Upper lobe of right lung (tissue), 1 donor: ENCODE results near the gene ABCA3. TPM values are rescaled to one million over a fixed set of nuclear protein-coding genes. Genes with fewer than 3 reads are reported as not detected.
"Not testable (repeated sequence)": the region's sequence is repeated elsewhere in the genome, so short reads cannot be mapped to it uniquely, and the experiment has no call there.

Experiments used
- ATAC-seq: fragments of 200-7000 bp; cut with Tn5 transposase; one replicate; pipeline ENCODE4 v1.9.1; 2020; ENCODE audit warnings: mild to moderate bottlenecking, moderate library complexity
- DNase-seq: peaks from one replicate; pipeline ENCODE4 v3.0.0-alpha.2; 2020
- H3K27ac ChIP-seq: fragments of 200-600 bp; one replicate; pipeline ENCODE4 v1.8.0; 2022
- H3K27me3 ChIP-seq: fragments of 200-600 bp; one replicate; pipeline ENCODE4 v1.8.0; 2022; ENCODE audit warnings: mild to moderate bottlenecking
- H3K36me3 ChIP-seq: fragments of 200-600 bp; one replicate; pipeline ENCODE4 v1.8.0; 2022
- H3K4me1 ChIP-seq: fragments of 200-600 bp; one replicate; pipeline ENCODE4 v1.8.0; 2022
- H3K4me3 ChIP-seq: fragments of 200-600 bp; one replicate; pipeline ENCODE4 v1.8.0; 2022; ENCODE audit warnings: mild to moderate bottlenecking
- H3K9me3 ChIP-seq: fragments of 200-600 bp; one replicate; pipeline ENCODE4 v1.8.0; 2022
- intact Hi-C: fragments of 100-400 bp; cut with DNase I; formaldehyde crosslinking; loops from one replicate; pipeline ENCODE4 v1.11.0; 2022
- total RNA-seq: library from RNA; stranded (reverse); fragmentation: NEBNext Ultra II Directional; extraction: Animal tissue kit (Norgen Biotek cat#: 25700); gene quantifications from one replicate; pipeline ENCODE4 v1.2.1, GENCODE V29; 2021
- TF ChIP-seq, protein P1 (sequence below): fragments of 200-600 bp; IDR thresholded peaks from one replicate; pipeline ENCODE4 v1.8.0; 2022; ENCODE audit warnings: antibody characterized with exemption
- donor health status: DM: no; HTN: yes; CAD: no; lungs with severe emphysema.

Gene ABCA3
- total RNA-seq, 1 donor from 2014 or later = 598 TPM

DNA sequence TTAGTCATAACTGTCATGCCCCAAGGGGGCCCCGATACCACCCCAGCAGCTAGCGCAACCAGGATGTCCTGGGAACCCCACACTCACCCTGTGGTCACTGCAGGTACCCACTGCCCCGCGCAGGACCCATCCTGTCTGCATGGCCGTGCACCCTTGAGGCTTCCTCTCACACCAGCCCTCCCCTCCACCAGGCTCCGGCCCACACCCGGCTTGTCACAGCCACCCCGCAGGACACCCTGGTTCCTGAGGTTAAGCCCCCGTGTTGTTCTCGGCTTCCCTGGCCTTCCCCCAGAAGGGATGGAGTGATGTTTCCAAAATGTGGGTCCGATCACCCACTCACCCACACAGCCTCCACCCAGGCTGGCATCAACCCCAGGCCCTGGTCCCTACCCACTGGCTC lies 96.7 kb downstream of the ABCA3 start:
- no peak for DNase-seq
- no peak overlapping the region for H3K4me3 ChIP-seq
- H3K36me3 ChIP-seq = peaks cover 49% of the 10 kb centered on the region
- ATAC-seq = no peak
- no peaks in the 10 kb centered on the region for H3K9me3 ChIP-seq
- intact Hi-C loops = no loop called here
- H3K4me1 ChIP-seq = no peaks in the 10 kb centered on the region
- TF ChIP-seq, protein P1, sequence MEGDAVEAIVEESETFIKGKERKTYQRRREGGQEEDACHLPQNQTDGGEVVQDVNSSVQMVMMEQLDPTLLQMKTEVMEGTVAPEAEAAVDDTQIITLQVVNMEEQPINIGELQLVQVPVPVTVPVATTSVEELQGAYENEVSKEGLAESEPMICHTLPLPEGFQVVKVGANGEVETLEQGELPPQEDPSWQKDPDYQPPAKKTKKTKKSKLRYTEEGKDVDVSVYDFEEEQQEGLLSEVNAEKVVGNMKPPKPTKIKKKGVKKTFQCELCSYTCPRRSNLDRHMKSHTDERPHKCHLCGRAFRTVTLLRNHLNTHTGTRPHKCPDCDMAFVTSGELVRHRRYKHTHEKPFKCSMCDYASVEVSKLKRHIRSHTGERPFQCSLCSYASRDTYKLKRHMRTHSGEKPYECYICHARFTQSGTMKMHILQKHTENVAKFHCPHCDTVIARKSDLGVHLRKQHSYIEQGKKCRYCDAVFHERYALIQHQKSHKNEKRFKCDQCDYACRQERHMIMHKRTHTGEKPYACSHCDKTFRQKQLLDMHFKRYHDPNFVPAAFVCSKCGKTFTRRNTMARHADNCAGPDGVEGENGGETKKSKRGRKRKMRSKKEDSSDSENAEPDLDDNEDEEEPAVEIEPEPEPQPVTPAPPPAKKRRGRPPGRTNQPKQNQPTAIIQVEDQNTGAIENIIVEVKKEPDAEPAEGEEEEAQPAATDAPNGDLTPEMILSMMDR = no peak
- H3K27ac ChIP-seq = no peak overlapping the region
- H3K27me3 ChIP-seq = no peaks in the 10 kb centered on the region

DNA sequence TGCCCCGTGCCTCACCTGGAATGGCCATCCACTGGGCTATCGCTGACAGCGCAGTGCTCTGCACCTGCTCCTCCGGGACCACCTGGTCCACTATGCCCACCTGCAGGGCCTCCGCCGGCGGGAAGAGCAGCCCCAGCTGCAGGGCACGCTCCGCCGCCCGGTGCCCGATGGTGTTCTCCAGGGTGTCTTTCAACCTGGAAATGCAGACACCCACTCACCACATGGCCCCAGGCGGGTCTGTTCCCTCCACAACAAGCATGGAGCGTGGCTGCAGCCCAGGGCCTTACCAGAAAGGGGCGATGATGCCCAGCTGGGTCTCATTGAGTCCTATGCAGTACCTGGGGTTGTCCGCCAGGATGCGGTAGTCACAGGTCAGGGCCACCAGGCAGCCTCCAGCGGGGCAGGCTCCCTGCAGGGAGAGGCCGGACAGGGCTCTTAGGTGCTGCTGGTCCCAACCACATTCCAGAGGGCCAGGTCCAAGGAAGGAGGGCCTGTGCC lies 97.4 kb downstream of the ABCA3 start:
- intact Hi-C loops = no loop called here
- TF ChIP-seq, protein P1 = no peak
- DNase-seq = no peak
- peaks cover 49% of the 10 kb centered on the region for H3K36me3 ChIP-seq
- H3K4me3 ChIP-seq = no peak overlapping the region
- H3K9me3 ChIP-seq = no peaks in the 10 kb centered on the region
- ATAC-seq = no peak
- H3K4me1 ChIP-seq = no peaks in the 10 kb centered on the region
- no peaks in the 10 kb centered on the region for H3K27me3 ChIP-seq
- H3K27ac ChIP-seq = no peak overlapping the region

DNA sequence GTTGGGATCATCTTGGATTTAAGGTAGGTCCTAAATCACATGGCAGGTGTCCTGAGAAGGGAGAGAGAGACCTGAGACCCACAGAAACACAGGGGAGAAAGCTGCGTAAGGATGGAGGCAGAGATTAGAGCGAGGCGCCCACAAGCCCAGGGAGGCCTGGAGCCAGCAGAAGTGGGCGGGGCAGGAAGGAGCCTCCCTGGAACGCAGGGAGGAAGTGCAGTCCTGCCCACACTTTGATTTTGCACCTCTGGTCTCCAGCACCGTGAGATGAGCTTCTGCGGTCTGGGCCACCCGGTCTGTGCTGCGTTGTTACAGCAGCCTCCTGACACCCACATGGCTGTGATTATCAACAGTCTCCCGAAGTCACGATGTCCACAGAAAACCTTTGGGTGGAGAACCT lies 97.9 kb downstream of the ABCA3 start:
- Histone ChIP-seq H3K9me3 (no peaks in the 10 kb centered on the region), H3K36me3 (peaks cover 49% of the 10 kb centered on the region), H3K4me3 (no peak overlapping the region), H3K4me1 (peaks cover 2% of the 10 kb centered on the region), H3K27ac (no peak overlapping the region), H3K27me3 (peaks cover 4% of the 10 kb centered on the region)
- intact Hi-C loops = no loop called here
- no peak for ATAC-seq
- TF ChIP-seq, protein P1 = no peak
- DNase-seq = no peak

DNA sequence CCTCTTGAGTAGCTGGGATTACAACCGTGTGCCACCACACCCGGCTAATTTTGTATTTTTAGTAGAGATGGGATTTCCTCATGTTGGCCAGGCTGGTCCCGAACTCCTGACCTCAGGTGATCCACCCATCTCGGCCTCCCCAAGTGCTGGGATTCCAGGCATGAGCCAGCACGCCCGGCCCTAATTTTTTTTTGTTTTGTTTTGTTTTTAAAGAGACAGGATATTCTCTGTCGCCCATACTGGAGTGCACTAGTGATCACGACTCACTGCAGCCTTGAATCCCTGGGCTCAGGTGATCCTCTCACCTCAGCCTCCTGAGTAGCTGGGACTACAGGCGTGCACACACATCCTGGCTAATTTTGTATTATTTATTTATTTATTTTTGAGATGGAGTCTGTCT lies 100.2 kb downstream of the ABCA3 start:
- peaks cover 17% of the 10 kb centered on the region for H3K4me1 ChIP-seq

DNA sequence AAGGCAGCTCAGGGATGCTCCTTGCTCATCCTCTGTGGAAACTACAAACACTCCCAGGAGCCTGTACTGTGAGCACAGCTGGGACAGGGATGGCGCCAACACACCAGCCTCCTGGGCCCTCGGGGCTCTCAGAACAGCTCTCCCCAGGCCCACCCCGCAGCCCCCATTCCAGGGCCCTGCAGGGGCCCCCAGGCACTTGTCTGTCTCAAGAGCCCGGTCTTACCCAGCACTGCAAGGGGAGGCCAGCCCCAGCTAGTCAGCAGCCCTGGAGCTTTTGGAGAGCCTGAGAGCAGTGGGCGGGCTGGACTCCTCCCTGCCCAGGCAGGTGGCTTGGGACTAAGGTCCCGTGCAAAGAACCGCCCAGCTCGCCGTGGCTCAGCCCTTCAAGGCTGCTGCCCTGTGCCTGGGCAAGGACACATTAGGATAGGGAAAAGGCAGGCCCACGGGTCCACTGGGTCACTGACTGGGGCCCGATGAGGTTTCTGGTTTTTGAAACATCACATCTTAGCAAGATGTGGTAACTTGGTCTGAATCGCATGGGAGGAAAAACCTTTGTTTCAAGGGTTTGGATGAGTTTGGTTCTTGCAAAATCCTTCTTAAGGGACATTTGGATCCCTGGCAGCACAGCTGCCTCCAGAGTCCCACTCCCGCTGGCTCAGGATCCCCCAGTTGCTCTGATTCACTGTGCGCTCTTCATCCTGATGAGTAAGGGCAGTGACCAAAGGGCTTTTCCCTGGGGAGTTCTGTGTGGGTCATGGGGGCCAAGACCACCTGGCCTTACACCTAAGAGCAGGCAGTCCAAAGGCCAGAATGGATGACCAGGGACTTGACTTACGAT lies 101.5 kb downstream of the ABCA3 start:
- TF ChIP-seq, protein P1 = no peak
- intact Hi-C loops = no loop called here
- H3K4me1 ChIP-seq = peaks cover 17% of the 10 kb centered on the region
- DNase-seq (no peak), ATAC-seq (peak; percentile 5)
- no peaks in the 10 kb centered on the region for H3K9me3 ChIP-seq
- peaks cover 24% of the 10 kb centered on the region for H3K27me3 ChIP-seq
- H3K27ac ChIP-seq = no peak overlapping the region
- H3K4me3 ChIP-seq = no peak overlapping the region
- H3K36me3 ChIP-seq = peaks cover 38% of the 10 kb centered on the region

More for the DNA sequence above, 100.2 kb downstream of the ABCA3 start:
- H3K9me3 ChIP-seq, H3K27ac ChIP-seq, ATAC-seq, intact Hi-C loops, H3K4me3 ChIP-seq, DNase-seq: not testable (repeated sequence)
- Histone ChIP-seq H3K36me3 (peaks cover 38% of the 10 kb centered on the region), H3K27me3 (peaks cover 24% of the 10 kb centered on the region)

DNA sequence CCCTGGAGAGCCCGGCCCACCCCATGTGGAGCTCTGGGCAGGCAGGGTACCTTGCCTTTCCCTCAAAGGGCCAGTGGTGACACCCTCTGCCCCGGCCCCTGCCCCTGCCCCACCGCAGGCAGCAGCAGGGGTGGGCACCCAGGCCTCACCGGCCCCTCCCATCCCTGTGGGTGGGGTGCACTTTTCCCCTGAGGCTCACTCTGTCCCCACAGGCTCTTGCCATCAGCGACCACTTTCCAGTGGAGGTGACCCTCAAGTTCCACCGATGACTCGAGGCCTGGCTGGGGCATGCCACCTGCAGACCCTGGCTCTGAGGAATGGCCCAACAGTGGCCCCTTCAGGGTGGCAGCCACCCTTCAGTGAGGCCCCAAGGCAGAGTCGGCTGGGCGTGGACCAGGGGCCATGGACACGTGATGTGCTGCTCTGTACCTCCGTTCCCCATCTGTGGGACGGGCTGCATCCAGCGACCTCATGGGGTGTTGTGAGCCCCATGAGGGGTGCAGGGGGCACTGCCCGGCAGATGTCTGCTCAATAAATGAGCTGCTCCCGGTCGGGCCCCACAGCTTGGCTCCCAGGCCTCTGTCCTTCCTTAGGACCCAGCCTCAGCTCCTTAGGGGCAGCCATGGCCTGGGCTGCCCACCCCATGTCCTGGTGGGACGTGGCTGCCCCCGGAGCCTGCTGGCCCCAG lies 102.2 kb downstream of the ABCA3 start:
- H3K4me3 ChIP-seq = no peak overlapping the region
- TF ChIP-seq, protein P1 = no peak
- H3K36me3 ChIP-seq = peaks cover 40% of the 10 kb centered on the region
- no peaks in the 10 kb centered on the region for H3K9me3 ChIP-seq
- peak; percentile 3 for ATAC-seq
- H3K27me3 ChIP-seq = peaks cover 24% of the 10 kb centered on the region
- H3K27ac ChIP-seq = no peak overlapping the region
- H3K4me1 ChIP-seq = peaks cover 17% of the 10 kb centered on the region
- no peak for DNase-seq
- intact Hi-C loops = no loop called here
